ENCODE results near the gene PKP4. TPM values are rescaled to one million over a fixed set of nuclear protein-coding genes. Genes with fewer than 3 reads are reported as not detected.

PKP4 gene
- total and polyA plus RNA-seq, 2 experiments from 2014 or later = 35.7 to 92.3 TPM

GRCh38 chr2:158685646-158686045 is 228.9 kb downstream of the PKP4 start:
- TF ChIP-seq POLR2AphosphoS5 (IDR thresholded peaks at IDR 0.05; ENCODE audit: low read depth) (no peak), REST (IDR thresholded peaks at IDR 0.05; ENCODE audit: unreplicated experiment) (no peak), ZNF462 (CRISPR knock-in tag; IDR thresholded peaks at IDR 0.05) (no peak), STAT1 (IDR thresholded peaks at IDR 0.05; ENCODE audit: unreplicated experiment) (no peak), JUNB (IDR thresholded peaks at IDR 0.05; ENCODE audit: unreplicated experiment) (no peak), ETS1 (IDR thresholded peaks at IDR 0.05) (no peak), ZNF114 (CRISPR knock-in tag; IDR thresholded peaks at IDR 0.05) (no peak), EZH2 (IDR thresholded peaks at IDR 0.05; ENCODE audit: low read depth, unreplicated experiment) (no peak), NANOG (IDR thresholded peaks at IDR 0.05; ENCODE audit: borderline replicate concordance) (no peak), EZH2phosphoT487 (IDR thresholded peaks at IDR 0.05; ENCODE audit: unreplicated experiment) (no peak), ZNF331 (CRISPR knock-in tag; IDR thresholded peaks at IDR 0.05; ENCODE audit: low read depth) (no peak), CTCF (conservative IDR thresholded peaks at IDR 0.05; ENCODE audit: low read depth in 2 of 2) (no peak), CREB1 (CRISPR knock-in tag; IDR thresholded peaks at IDR 0.05; ENCODE audit: low read depth) (no peak)
- H3K4me1 Mint-ChIP-seq = peaks cover 10% of the 10 kb centered on the region
- no peaks in the 10 kb centered on the region for H3K27me3 Mint-ChIP-seq (ENCODE audit: insufficient read depth, low read depth, poor library complexity)
- ATAC-seq (no peak), DNase-seq (ENCODE audit: low spot score) (no peak)
- H3K36me3 ChIP-seq (ENCODE audit: insufficient read depth) = no peaks in the 10 kb centered on the region
- H3K27ac ChIP-seq (ENCODE audit: low read depth) = no peak overlapping the region
- 0 out of 2 replicates have a peak, but pooled peaks cover 8% of the 10 kb centered on the region for H3K4me1 ChIP-seq (ENCODE audit: insufficient read depth)
- no peak overlapping the region for H3K27ac Mint-ChIP-seq
- no peak overlapping the region for H2AFZ ChIP-seq
- H3K4me3 ChIP-seq = no peak overlapping the region
- no peak overlapping the region for H3K4me3 Mint-ChIP-seq
- H3K4me2 ChIP-seq = no peak overlapping the region
- H3F3A ChIP-seq (replicated peaks; ENCODE audit: low read depth) = no peaks in the 10 kb centered on the region
- no peaks in the 10 kb centered on the region for H3K79me2 ChIP-seq (replicated peaks; ENCODE audit: insufficient read depth)
- no peaks in the 10 kb centered on the region for H3K27me3 ChIP-seq (ENCODE audit: insufficient read depth)
- no peaks in the 10 kb centered on the region for H4K20me1 ChIP-seq (replicated peaks; ENCODE audit: insufficient read depth)
- H3K9me2 ChIP-seq (ENCODE audit: insufficient read depth) = peaks cover 14% of the 10 kb centered on the region; the same call in 1 of the 2 replicates
- H3K9me3 Mint-ChIP-seq = no peaks in the 10 kb centered on the region
- peaks cover 10% of the 10 kb centered on the region; the same call in 2 of the 3 replicates for H3K36me3 Mint-ChIP-seq (ENCODE audit: low read depth)
